ENCODE results near the gene HS6ST3.
"Not testable (repeated sequence)": the region's sequence is repeated elsewhere in the genome, so short reads cannot be mapped to it uniquely, and the experiment has no call there.

Gene HS6ST3

GRCh38 chr13:96749825-96750224, 659.9 kb downstream of the HS6ST3 start:
- DNase-seq: no peak

- DNase-seq: no peak
These were observed 661.2 kb downstream of the HS6ST3 start for GRCh38 chr13:96751089-96751488.

- no peak for DNase-seq
These were observed 673.0 kb downstream of the HS6ST3 start for GRCh38 chr13:96762876-96763275.

GRCh38 chr13:96766306-96766705, 676.4 kb downstream of the HS6ST3 start:
- DNase-seq: no peak

- no peak for DNase-seq
These were observed 678.6 kb downstream of the HS6ST3 start for GRCh38 chr13:96768524-96768923.

- DNase-seq: no peak
These were observed 680.0 kb downstream of the HS6ST3 start for GRCh38 chr13:96769874-96770273.

- DNase-seq: no peak
These were observed 681.8 kb downstream of the HS6ST3 start for GRCh38 chr13:96771486-96772367.

GRCh38 chr13:96772426-96772825, 682.5 kb downstream of the HS6ST3 start:
- no peak for DNase-seq

- not testable (repeated sequence) for DNase-seq
These were observed 688.4 kb downstream of the HS6ST3 start for GRCh38 chr13:96778302-96778701.

- no peak for DNase-seq
These were observed 689.8 kb downstream of the HS6ST3 start for GRCh38 chr13:96779691-96780090.

- DNase-seq: no peak
These were observed 690.2 kb downstream of the HS6ST3 start for GRCh38 chr13:96780105-96780504.

GRCh38 chr13:96781141-96781540, 691.2 kb downstream of the HS6ST3 start:
- DNase-seq: no peak

- no peak for DNase-seq
These were observed 692.3 kb downstream of the HS6ST3 start for GRCh38 chr13:96782186-96782585.

GRCh38 chr13:96783057-96783456, 693.1 kb downstream of the HS6ST3 start:
- DNase-seq: no peak

GRCh38 chr13:96783511-96783910, 693.6 kb downstream of the HS6ST3 start:
- no peak for DNase-seq

GRCh38 chr13:96785986-96786385, 696.1 kb downstream of the HS6ST3 start:
- DNase-seq: no peak

- DNase-seq: no peak
These were observed 702.3 kb downstream of the HS6ST3 start for GRCh38 chr13:96792188-96792587.

GRCh38 chr13:96792736-96793403, 703.0 kb downstream of the HS6ST3 start:
- no peak for DNase-seq

GRCh38 chr13:96793404-96793755, 703.5 kb downstream of the HS6ST3 start:
- no peak for DNase-seq

- no peak for DNase-seq
These were observed 704.8 kb downstream of the HS6ST3 start for GRCh38 chr13:96794669-96795068.

- DNase-seq: no peak
These were observed 705.8 kb downstream of the HS6ST3 start for GRCh38 chr13:96795670-96796069.

GRCh38 chr13:96796091-96796633, 706.3 kb downstream of the HS6ST3 start:
- DNase-seq: no peak

- no peak for DNase-seq
These were observed 707.2 kb downstream of the HS6ST3 start for GRCh38 chr13:96797136-96797535.

GRCh38 chr13:96803456-96804100, 713.7 kb downstream of the HS6ST3 start:
- no peak for DNase-seq
